IMR-90 (cell line): ENCODE results near the gene PSMD2. TPM values are rescaled to one million over a fixed set of nuclear protein-coding genes. Genes with fewer than 3 reads are reported as not detected.

Source experiments
- ATAC-seq: fragments of 200-7000 bp; cut with Tn5 transposase; 2 replicates; pipeline ENCODE4 v1.9.1; 2020; ENCODE audit warnings: low read depth, mild to moderate bottlenecking, moderate library complexity
- BruUV-seq: library from RNA; stranded (reverse); fragments of 400-500 nt; replicated peaks from 2 replicates; lab custom pipeline; 2021; lab: Mats Ljungman, UMichigan
- CTCF ChIA-PET: fragments of 300-600 bp; formaldehyde crosslinking; extraction: SDS; loops from one replicate; lab custom pipeline; 2021; ENCODE audit warnings: antibody characterized with exemption; lab: Yijun Ruan, JAX
- POLR2A ChIA-PET: fragments of 300-600 bp; sonication (Branson Sonifier 250); formaldehyde crosslinking; loops from one replicate; lab custom pipeline; 2022; ENCODE audit warnings: antibody characterized with exemption; ENCODE audit not compliant: unreplicated experiment; lab: Charles Lee
- DNase-seq: peaks from one replicate; pipeline ENCODE4 v3.0.0; 2013
- H2AFZ ChIP-seq: replicated peaks from 2 replicates; pipeline ENCODE3; 2013; ENCODE audit warnings: low read length, mild to moderate bottlenecking; ENCODE audit not compliant: poor library complexity
- H2AK5ac ChIP-seq: 2 replicates; pipeline ENCODE4 v1.6.1; 2013; ENCODE audit warnings: low read depth, low read length, inconsistent platforms
- H2AK9ac ChIP-seq: replicated peaks from 2 replicates; pipeline ENCODE3; 2013; ENCODE audit warnings: mild to moderate bottlenecking, low read depth, low read length, moderate library complexity; ENCODE audit not compliant: poor library complexity
- H2BK120ac ChIP-seq: 2 replicates; pipeline ENCODE4 v1.6.1; 2013; ENCODE audit warnings: low read depth, low read length, inconsistent platforms
- H2BK15ac ChIP-seq: 3 replicates; pipeline ENCODE4 v1.6.1; 2013; ENCODE audit warnings: low read depth, low read length, inconsistent platforms
- H2BK20ac ChIP-seq: 2 replicates; pipeline ENCODE4 v1.6.1; 2013; ENCODE audit warnings: low read depth, mild to moderate bottlenecking, inconsistent platforms, low read length, moderate library complexity
- H2BK5ac ChIP-seq: 2 replicates; pipeline ENCODE4 v1.6.1; 2013; ENCODE audit warnings: mild to moderate bottlenecking, low read depth, low read length, inconsistent platforms; ENCODE audit not compliant: poor library complexity, severe bottlenecking
- H3K14ac ChIP-seq: replicated peaks from 2 replicates; pipeline ENCODE4 v1.6.1; 2013; ENCODE audit warnings: low read depth, low read length, inconsistent platforms
- H3K18ac ChIP-seq: 2 replicates; pipeline ENCODE4 v1.6.1; 2013; ENCODE audit warnings: low read depth, low read length, control low read depth
- H3K23ac ChIP-seq: 2 replicates; pipeline ENCODE4 v1.6.1; 2013; ENCODE audit warnings: low read depth, low read length, inconsistent platforms
- H3K27ac ChIP-seq: 2 replicates; pipeline ENCODE4 v1.5.1; 2013; ENCODE audit warnings: mild to moderate bottlenecking, control low read depth, low read length; ENCODE audit not compliant: insufficient read depth
- H3K27me3 ChIP-seq: 2 replicates; pipeline ENCODE4 v1.6.1; 2013; ENCODE audit warnings: low read length; ENCODE audit not compliant: control insufficient read depth, insufficient read depth
- H3K36me3 ChIP-seq: 2 replicates; pipeline ENCODE4 v1.6.1; 2013; ENCODE audit warnings: low read length, mixed read lengths; ENCODE audit not compliant: control insufficient read depth, insufficient read depth
- H3K4ac ChIP-seq: 2 replicates; pipeline ENCODE4 v1.6.1; 2013; ENCODE audit warnings: low read depth, low read length, inconsistent platforms
- H3K4me1 ChIP-seq: 2 replicates; pipeline ENCODE4 v1.6.1; 2013; ENCODE audit warnings: low read length, mixed read lengths; ENCODE audit not compliant: control insufficient read depth, insufficient read depth
- H3K4me2 ChIP-seq: 2 replicates; pipeline ENCODE4 v1.6.1; 2013; ENCODE audit warnings: low read depth, mild to moderate bottlenecking, control low read depth, low read length, moderate library complexity
- H3K4me3 ChIP-seq: 2 replicates; pipeline ENCODE4 v1.5.1; 2013; ENCODE audit warnings: low read depth, mild to moderate bottlenecking, control low read depth, low read length, moderate library complexity; ENCODE audit not compliant: insufficient read depth
- H3K56ac ChIP-seq: 2 replicates; pipeline ENCODE4 v1.6.1; 2013; ENCODE audit warnings: low read length, inconsistent platforms; ENCODE audit not compliant: insufficient read depth; ENCODE audit errors: extremely low read depth
- H3K79me1 ChIP-seq, 2 experiments: 2 replicates each; pipeline ENCODE4 v1.6.1; 2013; ENCODE audit warnings: low read length in 2 of 2, inconsistent platforms in 1 of 2, low read depth in 1 of 2
- H3K9ac ChIP-seq: 2 replicates; pipeline ENCODE4 v1.6.1; 2013; ENCODE audit warnings: low read depth, low read length, control low read depth
- H3K9me1 ChIP-seq: 2 replicates; pipeline ENCODE4 v1.6.1; 2013; ENCODE audit warnings: low read length, inconsistent platforms; ENCODE audit not compliant: insufficient read depth
- H3K9me3 ChIP-seq: 2 replicates; pipeline ENCODE4 v1.6.1; 2013; ENCODE audit warnings: low read length; ENCODE audit not compliant: control insufficient read depth, insufficient read depth
- H4K20me1 ChIP-seq: 2 replicates; pipeline ENCODE4 v1.6.1; 2013; ENCODE audit warnings: low read length, inconsistent platforms; ENCODE audit not compliant: insufficient read depth
- H4K5ac ChIP-seq: 2 replicates; pipeline ENCODE4 v1.6.1; 2013; ENCODE audit warnings: mild to moderate bottlenecking, low read depth, low read length, control low read depth
- H4K8ac ChIP-seq, 2 experiments: 2 replicates each; pipeline ENCODE4 v1.6.1; 2013; ENCODE audit warnings: low read depth in 2 of 2, low read length in 2 of 2, control low read depth in 1 of 2, inconsistent platforms in 1 of 2
- H4K91ac ChIP-seq: 2 replicates; pipeline ENCODE4 v1.6.1; 2013; ENCODE audit warnings: low read depth, low read length, inconsistent platforms; ENCODE audit not compliant: insufficient read depth
- POLR2A ChIP-seq: IDR thresholded peaks from 2 replicates; pipeline ENCODE4 v1.6.1; 2012; ENCODE audit warnings: mild to moderate bottlenecking, low read depth, low read length
- WGBS, 2 experiments: methylation state at CpG; one replicate each; pipeline versions ENCODE4 v1.1.5 to v1.1.7; 2013; ENCODE audit warnings: missing lambda C conversion rate in 2 of 2; ENCODE audit not compliant: insufficient read length in 1 of 2; ENCODE audit errors: extremely low coverage in 2 of 2; 5-methylcytosine and 5-hydroxymethylcytosine counted together
- dilution Hi-C: fragments of 300-500 bp; cut with HindIII; formaldehyde crosslinking; loops from one replicate; pipeline ENCODE4 v1.14.3; 2018; ENCODE audit warnings: low sequenced_read_pairs; ENCODE audit not compliant: unreplicated experiment
- in situ Hi-C: fragments of 300-500 bp; cut with MboI; formaldehyde crosslinking; loops from 3 replicates; pipeline ENCODE4 v1.14.3; 2019; ENCODE audit warnings: low sequenced_read_pairs, inconsistent platforms, mixed read lengths
- intact Hi-C: fragments of 100-400 bp; cut with micrococcal nuclease; formaldehyde crosslinking; loops from 2 replicates; pipeline ENCODE4 v1.10.0; 2022
- polyA plus RNA-seq, 3 experiments: library from polyadenylated mRNA; depleted of rRNA; stranded (reverse); fragments of >200 nt; gene quantifications; 2 replicates each; pipeline ENCODE4 v1.2.3, GENCODE V29; 2012; ENCODE audit warnings: low replicate concordance in 1 of 3
- total RNA-seq: library from RNA; depleted of rRNA; stranded (reverse); fragments of >200 nt; gene quantifications from 2 replicates; pipeline ENCODE4 v1.2.3, GENCODE V29; 2012

PSMD2 gene
- total and polyA plus RNA-seq, 2 of the 4 experiments (the other 2 are of a cell fraction): 514 to 872 TPM

DNA sequence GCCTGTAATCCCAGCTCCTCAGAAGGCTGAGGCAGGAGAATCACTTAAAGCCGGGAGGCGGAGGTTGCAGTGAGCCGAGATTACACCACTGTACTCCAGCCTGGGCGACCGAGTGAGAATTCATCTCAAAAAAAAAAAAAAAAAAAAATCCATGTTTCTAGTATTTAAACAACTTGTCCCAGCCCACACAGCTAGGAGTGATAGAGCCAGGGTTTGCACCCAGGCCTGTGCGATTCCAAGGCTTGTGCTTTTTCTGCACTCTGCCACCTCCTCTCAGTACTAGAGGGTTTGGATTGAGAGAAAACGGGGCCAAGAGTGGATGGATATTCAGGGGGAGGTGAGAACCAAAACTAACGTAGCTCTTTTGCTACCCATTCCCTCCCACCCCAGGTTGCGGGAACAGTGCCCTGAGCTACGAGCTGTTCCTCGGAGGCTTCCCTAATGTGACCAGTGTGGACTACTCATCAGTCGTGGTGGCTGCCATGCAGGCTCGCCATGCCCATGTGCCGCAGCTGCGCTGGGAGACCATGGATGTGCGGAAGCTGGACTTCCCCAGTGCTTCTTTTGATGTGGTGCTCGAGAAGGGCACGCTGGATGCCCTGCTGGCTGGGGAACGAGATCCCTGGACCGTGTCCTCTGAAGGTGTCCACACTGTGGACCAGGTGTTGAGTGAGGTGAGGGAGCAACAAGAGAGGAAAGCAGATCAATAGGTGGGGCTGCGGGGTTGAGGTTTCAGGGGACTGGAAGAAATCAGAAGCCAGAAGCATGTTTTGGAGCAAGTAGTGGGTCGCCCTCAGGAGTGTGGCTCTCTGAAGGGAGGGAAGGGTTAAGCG is 41.7 kb upstream of the PSMD2 start:
- Histone ChIP-seq H4K8ac (no peak overlapping the region), H2AFZ (no peak overlapping the region), H3K4me3 (no peak overlapping the region), H3K27me3 (peaks cover 20% of the 10 kb centered on the region; the same call in 1 of the 2 replicates), H2BK20ac (no peak overlapping the region), H2BK120ac (no peak overlapping the region), H3K4ac (no peak overlapping the region), H2AK5ac (no peak overlapping the region), H3K56ac (no peak overlapping the region), H3K4me2 (no peak overlapping the region), H3K36me3 (0 out of 2 replicates have a peak, but pooled peaks cover 2% of the 10 kb centered on the region), H3K79me1 (no peaks in the 10 kb centered on the region), H4K91ac (no peak overlapping the region), H3K9ac (no peak overlapping the region), H2BK5ac (no peak overlapping the region), H4K5ac (no peak overlapping the region), H3K4me1 (peaks cover 2% of the 10 kb centered on the region; the same call in 1 of the 2 replicates), H3K9me1 (no peaks in the 10 kb centered on the region), H3K18ac (no peak overlapping the region), H3K14ac (no peak overlapping the region), H2BK15ac (no peak overlapping the region), H2AK9ac (no peak overlapping the region), H3K27ac (no peak overlapping the region), H4K20me1 (peaks cover 8% of the 10 kb centered on the region), H3K9me3 (no peaks in the 10 kb centered on the region), H3K23ac (no peak overlapping the region)
- DNase-seq (no peak), ATAC-seq (no peak)
- intact Hi-C loops (loop anchor here (10.0 kb wide), 1 partner anchor 242 kb away; the partner anchor contains the start of gene ABCC5), dilution Hi-C loops (no loop called here), in situ Hi-C loops (loop anchor here (10.0 to 25.0 kb wide), 2 partner anchors 362 to 795 kb away; no protein-coding TSS in a partner anchor)
- POLR2A ChIA-PET: interaction anchor here (0.6 kb wide), 1 partner anchor 115 kb away, joined by 6 read pairs; no protein-coding TSS in a partner anchor
- CTCF ChIA-PET: interaction anchor here (0.6 to 0.7 kb wide), 2 partner anchors 48 to 97 kb away, joined by 3 read pairs; no protein-coding TSS in a partner anchor
- no peak for TF ChIP-seq POLR2A
- no TSS peak for BruUV-seq
- 81% methylated on average over 10 of the region's 23 CpGs; no CpG with 5 or more reads in 1 of the 2 experiments for WGBS, 2 experiments
